Keratinocyte (primary cell): Measurements from ENCODE around the gene INPP5A.

ENCODE experiments used
- CTCF ChIP-seq, 3 experiments: IDR thresholded peaks in 1 of 3; conservative IDR thresholded peaks in 1 of 3; optimal IDR thresholded peaks in 1 of 3; 2 replicates in 2 of 3; 3 replicates in 1 of 3; pipeline versions ENCODE3 to v1.5.1; 2011; ENCODE audit warnings: low read length in 3 of 3, mild to moderate bottlenecking in 3 of 3, moderate library complexity in 2 of 3, control low read depth in 1 of 3, inconsistent platforms in 1 of 3; ENCODE audit not compliant: insufficient read depth in 2 of 3; ENCODE audit errors: extremely low read depth in 1 of 3
- EZH2 ChIP-seq: IDR thresholded peaks from one replicate; pipeline ENCODE4 v1.6.1; 2012; ENCODE audit warnings: inconsistent platforms, mild to moderate bottlenecking, low read length, moderate library complexity

DNA sequence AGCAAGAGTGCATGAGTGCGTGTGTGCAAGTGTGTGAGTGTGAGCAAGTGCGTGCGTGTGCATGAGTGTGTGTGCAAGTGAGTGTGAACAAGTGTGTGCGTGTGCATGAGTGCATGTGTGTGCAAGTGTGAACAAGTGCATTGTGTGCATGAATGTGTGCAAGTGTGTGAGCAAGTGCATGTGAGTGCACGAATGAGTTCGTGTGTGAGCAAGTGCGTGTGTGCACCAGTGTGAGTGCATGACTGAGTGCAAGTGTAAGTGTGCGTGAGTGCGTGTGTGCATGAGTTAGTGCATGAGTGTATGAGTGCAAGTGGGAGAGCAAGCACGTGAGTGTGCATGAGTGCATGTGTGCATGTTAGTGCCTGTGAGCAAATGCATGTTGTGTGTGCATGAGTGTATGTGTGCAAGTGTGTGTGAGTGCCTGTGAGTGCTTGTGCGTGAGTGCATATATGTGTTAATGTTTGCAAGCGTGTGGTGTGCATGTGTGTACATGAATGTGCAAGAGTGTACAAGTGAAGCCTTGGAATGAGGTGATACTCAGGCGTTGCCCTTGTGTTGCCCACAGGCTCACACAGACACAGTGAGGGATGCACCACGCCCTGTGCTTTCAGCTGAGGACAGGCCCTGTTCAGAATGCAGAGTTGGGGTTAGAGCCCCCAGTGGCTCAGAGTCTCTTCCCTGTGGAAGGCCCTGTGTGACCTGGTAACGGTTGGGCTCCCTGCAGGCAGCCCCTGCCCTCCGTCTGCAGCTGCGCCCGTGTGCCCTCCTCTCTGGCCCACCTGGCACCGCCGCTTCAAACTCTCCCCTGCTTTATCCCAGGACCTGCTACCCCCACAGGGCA is 151.2 kb downstream of the INPP5A start:
- no peak for TF ChIP-seq CTCF (optimal IDR thresholded peaks at IDR 0.05 in 1 of 3, IDR thresholded peaks at IDR 0.05 in 1 of 3, conservative IDR thresholded peaks at IDR 0.05 in 1 of 3; ENCODE audit: extremely low read depth in 1 of 3, insufficient read depth in 2 of 3, low read length in 3 of 3)
- no peak for TF ChIP-seq EZH2
